Peyer's patch (tissue), 4 donors: Measurements from ENCODE around the gene FKBP8.

ENCODE experiments used
- POLR2A ChIP-seq, 2 donors: fragments of 450-650 bp; IDR thresholded peaks; one replicate each; pipeline ENCODE4 v1.5.1; 2017; ENCODE audit warnings: antibody characterized with exemption in 2 of 2, mild to moderate bottlenecking in 2 of 2, moderate library complexity in 2 of 2
- TF ChIP-seq, protein P1 (sequence below), 6 experiments: fragments of 450-650 bp in 4 of 6; fragments of 200-600 bp in 2 of 6; sonication (generic) in 1 of 6; IDR thresholded peaks; one replicate each; pipeline ENCODE4 v1.5.1; 2017 to 2019; ENCODE audit warnings: antibody characterized with exemption in 6 of 6, mild to moderate bottlenecking in 3 of 6, moderate library complexity in 1 of 6

DNA sequence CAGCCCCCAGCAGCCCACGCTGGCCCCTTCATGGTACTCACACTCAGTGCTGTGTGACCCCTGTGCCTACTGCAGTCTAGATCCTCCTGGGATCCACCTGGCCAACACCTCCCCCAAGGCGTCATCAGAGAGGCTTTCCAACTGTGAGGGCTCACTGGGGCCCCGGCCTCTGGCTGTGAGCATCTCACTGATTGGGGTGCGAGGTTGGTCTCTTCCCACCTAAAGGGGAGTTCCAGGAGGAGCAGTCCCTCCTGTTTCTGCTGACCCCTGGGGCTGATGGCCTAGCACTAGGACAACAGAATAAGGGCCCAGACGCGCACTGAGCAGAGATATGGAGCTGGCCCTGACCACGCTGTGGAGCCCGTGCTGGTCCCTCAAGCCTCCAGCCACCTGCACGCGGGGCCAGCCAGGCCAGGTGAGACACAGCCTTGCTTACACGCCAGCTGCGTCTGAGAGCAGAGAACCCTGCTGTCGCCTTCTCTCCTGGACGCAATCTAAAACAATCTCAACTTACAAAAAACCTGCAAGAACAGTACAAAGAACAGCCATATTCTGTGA lies 53.7 kb downstream of the FKBP8 start:
- TF ChIP-seq, protein P1, sequence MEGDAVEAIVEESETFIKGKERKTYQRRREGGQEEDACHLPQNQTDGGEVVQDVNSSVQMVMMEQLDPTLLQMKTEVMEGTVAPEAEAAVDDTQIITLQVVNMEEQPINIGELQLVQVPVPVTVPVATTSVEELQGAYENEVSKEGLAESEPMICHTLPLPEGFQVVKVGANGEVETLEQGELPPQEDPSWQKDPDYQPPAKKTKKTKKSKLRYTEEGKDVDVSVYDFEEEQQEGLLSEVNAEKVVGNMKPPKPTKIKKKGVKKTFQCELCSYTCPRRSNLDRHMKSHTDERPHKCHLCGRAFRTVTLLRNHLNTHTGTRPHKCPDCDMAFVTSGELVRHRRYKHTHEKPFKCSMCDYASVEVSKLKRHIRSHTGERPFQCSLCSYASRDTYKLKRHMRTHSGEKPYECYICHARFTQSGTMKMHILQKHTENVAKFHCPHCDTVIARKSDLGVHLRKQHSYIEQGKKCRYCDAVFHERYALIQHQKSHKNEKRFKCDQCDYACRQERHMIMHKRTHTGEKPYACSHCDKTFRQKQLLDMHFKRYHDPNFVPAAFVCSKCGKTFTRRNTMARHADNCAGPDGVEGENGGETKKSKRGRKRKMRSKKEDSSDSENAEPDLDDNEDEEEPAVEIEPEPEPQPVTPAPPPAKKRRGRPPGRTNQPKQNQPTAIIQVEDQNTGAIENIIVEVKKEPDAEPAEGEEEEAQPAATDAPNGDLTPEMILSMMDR (IDR thresholded peaks at IDR 0.05): no peak
- no peak for TF ChIP-seq POLR2A (IDR thresholded peaks at IDR 0.05)
